ENCODE measurements around the gene ALPL. TPM values are rescaled to one million over a fixed set of nuclear protein-coding genes. Genes with fewer than 3 reads are reported as not detected.
A peak's percentile ranks its signal among the peaks of the same experiment; 100 is the strongest.

The ALPL gene
- total RNA-seq, 2 donors from 2014 or later = 16.2 to 50.3 TPM

GRCh38 chr1:21510885-21511578, 1.8 kb downstream of the ALPL start:
- Histone ChIP-seq H3K27me3 (no peaks in the 10 kb centered on the region), H3K4me3 (no peak overlapping the region)

GRCh38 chr1:21511579-21512522, 2.6 kb downstream of the ALPL start:
- peak overlapping the region in 1 of 2 donors; percentile 28 for H3K27ac ChIP-seq

More at GRCh38 chr1:21510885-21511578, 1.8 kb downstream of the ALPL start:
- no peak for TF ChIP-seq CTCF (IDR thresholded peaks at IDR 0.05)
- Histone ChIP-seq H3K9me3 (no peaks in the 10 kb centered on the region), H3K36me3 (no peaks in the 10 kb centered on the region), H3K27ac (peak overlapping the region in 1 of 2 donors; percentile 28), H3K4me1 (peaks cover 0 to 29% of the 10 kb centered on the region in 2 donors)
- no peak for DNase-seq (ENCODE audit: low spot score)

GRCh38 chr1:21514245-21514644, 5.0 kb downstream of the ALPL start:
- H3K9me3 ChIP-seq = no peaks in the 10 kb centered on the region
- TF ChIP-seq CTCF (IDR thresholded peaks at IDR 0.05) = no peak
- peaks cover 0 to 21% of the 10 kb centered on the region in 2 donors for H3K4me1 ChIP-seq
- no peak for DNase-seq (ENCODE audit: low spot score)
- H3K4me3 ChIP-seq = no peak overlapping the region
- H3K27ac ChIP-seq = no peak overlapping the region
- H3K36me3 ChIP-seq = no peaks in the 10 kb centered on the region
- no peaks in the 10 kb centered on the region for H3K27me3 ChIP-seq

More at GRCh38 chr1:21511579-21512522, 2.6 kb downstream of the ALPL start:
- peaks cover 0 to 29% of the 10 kb centered on the region in 2 donors for H3K4me1 ChIP-seq
- no peaks in the 10 kb centered on the region for H3K9me3 ChIP-seq
- TF ChIP-seq CTCF (IDR thresholded peaks at IDR 0.05) = no peak
- H3K36me3 ChIP-seq = no peaks in the 10 kb centered on the region
- peak; percentile 80 for DNase-seq (ENCODE audit: low spot score)
- no peaks in the 10 kb centered on the region for H3K27me3 ChIP-seq
- no peak overlapping the region for H3K4me3 ChIP-seq

GRCh38 chr1:21517161-21517589, 8.0 kb downstream of the ALPL start:
- no peak overlapping the region for H3K27ac ChIP-seq
- no peak for DNase-seq (ENCODE audit: low spot score)
- no peaks in the 10 kb centered on the region for H3K27me3 ChIP-seq
- no peaks in the 10 kb centered on the region for H3K4me1 ChIP-seq
- no peaks in the 10 kb centered on the region for H3K36me3 ChIP-seq
- no peaks in the 10 kb centered on the region for H3K9me3 ChIP-seq
- no peak overlapping the region for H3K4me3 ChIP-seq
- no peak for TF ChIP-seq CTCF (IDR thresholded peaks at IDR 0.05)

GRCh38 chr1:21517660-21518480, 8.6 kb downstream of the ALPL start:
- Histone ChIP-seq H3K4me1 (no peaks in the 10 kb centered on the region), H3K9me3 (no peaks in the 10 kb centered on the region), H3K27ac (no peak overlapping the region), H3K4me3 (no peak overlapping the region), H3K36me3 (no peaks in the 10 kb centered on the region), H3K27me3 (no peaks in the 10 kb centered on the region)
- TF ChIP-seq CTCF (IDR thresholded peaks at IDR 0.05) = no peak
- DNase-seq (ENCODE audit: low spot score) = no peak
